ENCODE data around the gene INPP5A.
"Not testable (repeated sequence)": the region's sequence is repeated elsewhere in the genome, so short reads cannot be mapped to it uniquely, and the experiment has no call there.

The INPP5A gene

GRCh38 chr10:132583456-132583855, 45.9 kb downstream of the INPP5A start:
- FAIRE-seq: no peak

DNA sequence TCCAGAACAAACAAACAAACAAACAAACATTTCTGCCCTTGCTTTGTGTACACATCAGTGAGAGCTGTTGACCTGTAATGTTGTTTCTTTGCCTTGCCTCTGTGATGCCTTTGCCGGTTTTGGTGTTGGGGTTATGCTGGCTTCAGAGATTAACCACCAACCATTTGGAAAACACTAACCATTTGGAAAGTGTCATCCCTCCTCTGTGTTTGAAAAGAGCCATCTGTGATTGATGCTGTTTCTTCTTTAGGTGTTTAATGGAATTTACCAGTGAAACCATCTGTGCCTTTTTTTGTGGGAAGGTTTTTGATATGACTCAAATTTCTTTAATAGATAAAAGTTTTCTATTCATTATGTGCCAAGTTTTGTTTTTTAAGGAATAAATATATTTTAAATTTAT, 46.5 kb downstream of the INPP5A start:
- FAIRE-seq: no peak

DNA sequence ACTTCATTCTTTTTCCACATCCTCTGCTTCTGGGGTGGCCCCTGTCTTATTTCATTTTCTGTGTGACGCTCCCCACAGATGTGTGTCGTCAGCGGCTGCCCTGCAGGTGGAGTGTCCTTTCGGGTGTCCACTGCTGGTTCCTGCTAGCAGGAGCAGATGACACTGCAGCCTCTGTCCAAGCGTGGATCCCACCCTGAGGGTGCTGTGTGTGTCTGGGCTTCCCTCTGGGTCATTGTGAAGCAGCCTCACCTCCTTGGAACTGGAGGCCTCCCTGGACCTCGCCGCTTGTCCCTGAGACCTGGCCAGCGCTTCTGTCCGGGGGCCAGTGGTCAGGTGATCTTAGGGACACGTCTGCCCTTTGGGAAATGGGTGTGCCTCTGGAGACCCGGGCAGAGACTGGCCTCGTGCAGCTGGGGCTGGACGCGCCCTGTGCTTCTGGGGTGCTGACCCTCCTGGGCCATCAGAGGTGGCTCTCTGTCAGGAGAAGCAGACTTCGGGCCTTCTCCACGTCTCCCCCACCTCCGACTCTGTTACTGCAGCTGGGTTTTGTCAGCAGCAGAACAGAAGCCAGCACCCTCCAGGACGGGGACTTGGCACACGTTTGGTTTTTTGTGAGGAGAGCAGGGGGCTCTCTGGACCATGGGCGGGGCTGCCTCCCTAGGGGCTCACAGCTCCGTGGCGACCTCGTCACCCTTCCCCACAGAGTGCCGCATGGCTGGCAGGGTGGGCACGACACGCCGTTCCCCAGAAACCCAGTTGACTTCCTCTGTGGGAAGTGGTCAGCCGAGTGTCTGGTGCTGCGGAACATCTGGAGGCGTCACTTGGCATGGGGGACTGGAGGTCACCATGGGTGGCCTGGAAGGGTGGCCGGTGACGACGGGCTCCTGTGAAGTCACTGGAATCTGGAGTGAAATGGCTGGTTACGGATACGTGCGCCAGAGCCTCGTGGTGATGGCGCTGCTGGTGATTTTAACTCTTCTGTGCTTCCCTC, 48.4 kb downstream of the INPP5A start:
- FAIRE-seq: no peak

DNA sequence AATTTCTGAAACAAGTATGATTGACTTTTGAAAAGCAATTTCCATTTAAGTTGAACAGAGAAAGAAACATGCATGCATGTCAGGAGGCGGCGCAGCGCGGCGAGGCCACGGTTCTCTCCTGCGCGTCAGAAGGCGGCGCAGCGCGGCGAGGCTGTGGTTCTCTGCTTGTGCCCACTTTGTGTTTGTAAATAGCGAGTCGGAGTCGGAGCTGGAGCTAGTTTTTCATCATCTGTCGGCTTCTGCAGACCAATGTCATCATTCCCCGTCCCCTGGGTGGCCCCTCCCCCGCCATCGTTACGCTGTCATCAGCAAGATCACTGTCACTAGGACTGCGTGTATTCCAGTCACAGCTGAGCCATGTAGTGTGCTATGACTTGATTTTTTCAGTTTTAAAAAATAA, 49.2 kb downstream of the INPP5A start:
- no peak for FAIRE-seq

DNA sequence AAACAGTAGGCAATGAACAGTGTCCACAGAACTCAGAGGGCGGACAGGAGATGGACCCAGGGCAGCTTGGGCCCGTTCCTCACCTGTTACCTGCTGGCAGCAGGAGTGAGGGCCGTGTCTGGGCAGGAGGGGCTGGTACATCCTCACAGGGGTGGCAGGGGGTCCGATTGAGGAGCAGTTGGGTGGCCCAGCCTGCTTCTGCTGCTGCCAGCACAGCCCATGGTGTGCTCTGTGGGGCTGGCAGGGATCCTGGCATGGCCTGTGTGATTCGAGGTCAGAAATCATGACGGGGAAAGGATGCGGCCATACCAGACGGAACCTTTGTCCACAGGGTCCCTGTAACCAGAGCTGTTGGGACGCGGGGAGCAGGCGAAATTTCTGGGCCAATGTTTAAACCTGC, 49.6 kb downstream of the INPP5A start:
- FAIRE-seq: no peak

- no peak for FAIRE-seq
Measured at GRCh38 chr10:132588301-132589013, 50.9 kb downstream of the INPP5A start.

DNA sequence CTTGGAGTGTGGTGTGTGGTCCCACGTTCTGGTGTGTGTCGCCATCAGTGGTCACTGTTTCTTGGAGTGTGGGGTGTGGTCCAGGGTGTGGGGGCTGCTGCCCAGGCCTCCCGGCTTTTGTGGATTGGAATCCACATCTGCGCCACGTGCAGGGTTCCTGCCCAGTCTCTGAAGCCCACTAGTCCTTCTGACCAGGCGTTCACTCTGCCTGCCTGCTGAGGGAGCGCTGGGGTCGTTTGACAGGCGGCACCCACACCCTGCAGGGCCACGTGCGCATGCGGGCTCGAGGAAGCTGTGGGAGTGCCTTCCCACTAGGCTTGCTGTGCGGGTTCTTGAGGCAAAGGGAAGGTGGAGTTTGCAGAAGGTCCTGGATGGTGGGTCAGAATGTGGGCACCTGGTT, 51.4 kb downstream of the INPP5A start:
- FAIRE-seq: no peak

DNA sequence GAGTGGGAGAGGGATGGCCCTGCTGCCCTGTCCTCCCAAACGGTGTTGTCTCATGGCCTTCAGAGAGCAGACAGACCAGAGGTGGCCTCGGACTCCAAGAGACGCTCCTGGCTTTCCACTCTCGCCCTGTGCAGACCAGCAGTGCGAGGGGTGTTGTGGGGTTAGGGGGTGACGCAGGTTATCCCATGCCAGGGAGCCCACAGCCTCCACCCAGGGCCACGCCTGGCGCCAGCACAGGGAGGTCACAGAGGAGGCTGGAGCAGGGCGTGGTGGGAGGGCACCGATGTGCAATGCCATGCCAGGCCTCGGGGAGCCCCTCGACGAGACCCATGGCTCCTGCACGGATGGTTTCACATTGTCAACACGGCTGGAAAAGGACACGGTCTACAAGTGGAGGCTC, 52.1 kb downstream of the INPP5A start:
- no peak for FAIRE-seq

DNA sequence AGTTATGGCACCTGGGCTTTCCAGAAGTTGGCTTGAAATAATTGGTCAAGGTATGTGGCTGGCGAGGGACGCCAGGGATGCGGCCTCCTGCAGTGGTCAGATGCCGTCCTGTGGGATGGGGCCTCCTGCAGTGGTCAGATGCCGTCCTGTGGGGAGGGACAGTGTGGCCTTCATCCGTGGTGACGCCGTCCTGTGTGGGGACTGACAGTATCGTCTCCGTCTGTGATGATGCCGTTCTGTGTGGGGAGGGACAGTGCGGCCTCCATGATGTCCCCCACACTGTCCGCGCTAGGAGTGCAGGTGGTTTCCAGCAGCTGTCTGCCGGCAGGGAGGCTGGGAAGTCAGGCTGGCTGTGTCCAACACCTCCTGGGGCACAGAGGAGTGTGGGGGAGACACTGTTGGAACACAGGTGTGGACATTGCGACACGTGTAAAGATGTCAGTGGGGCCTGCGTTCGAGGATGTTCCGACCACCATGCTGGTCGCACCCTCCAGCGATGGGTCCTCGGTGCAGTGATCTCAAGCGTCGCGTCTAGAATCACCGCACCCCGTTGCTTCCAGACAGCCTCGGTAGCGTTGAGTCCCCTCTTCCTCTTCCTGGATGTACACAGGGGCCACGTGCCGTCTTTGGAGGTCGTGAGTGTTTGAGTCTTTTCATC, 52.6 kb downstream of the INPP5A start:
- FAIRE-seq: no peak

GRCh38 chr10:132590752-132591121, 53.1 kb downstream of the INPP5A start:
- FAIRE-seq: no peak

- FAIRE-seq: no peak
Measured at GRCh38 chr10:132591166-132591971, 53.8 kb downstream of the INPP5A start.

- FAIRE-seq: no peak
Measured at GRCh38 chr10:132592790-132593383, 55.3 kb downstream of the INPP5A start.

DNA sequence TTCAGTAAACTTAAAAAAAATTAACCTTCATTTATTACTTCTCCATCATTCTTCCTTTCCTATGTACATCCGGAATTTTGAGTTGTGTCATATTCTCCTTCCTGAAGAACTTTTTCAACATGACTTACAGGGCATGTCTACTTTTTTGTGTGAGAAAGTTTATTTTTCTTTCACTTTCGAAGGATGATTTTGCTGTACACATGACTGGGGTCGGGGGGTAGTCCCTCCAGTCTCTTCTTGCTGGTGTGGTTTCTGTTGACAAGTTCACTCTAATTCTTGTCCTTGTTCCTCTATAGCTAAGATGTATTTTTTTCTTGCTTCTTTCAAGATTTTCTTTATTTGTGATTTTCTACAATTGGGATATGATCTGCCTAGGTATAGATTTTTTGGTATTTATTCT, 55.8 kb downstream of the INPP5A start:
- no peak for FAIRE-seq

- no peak for FAIRE-seq
Measured at GRCh38 chr10:132593900-132594876, 56.6 kb downstream of the INPP5A start.

- no peak for FAIRE-seq
Measured at GRCh38 chr10:132595021-132595420, 57.4 kb downstream of the INPP5A start.

DNA sequence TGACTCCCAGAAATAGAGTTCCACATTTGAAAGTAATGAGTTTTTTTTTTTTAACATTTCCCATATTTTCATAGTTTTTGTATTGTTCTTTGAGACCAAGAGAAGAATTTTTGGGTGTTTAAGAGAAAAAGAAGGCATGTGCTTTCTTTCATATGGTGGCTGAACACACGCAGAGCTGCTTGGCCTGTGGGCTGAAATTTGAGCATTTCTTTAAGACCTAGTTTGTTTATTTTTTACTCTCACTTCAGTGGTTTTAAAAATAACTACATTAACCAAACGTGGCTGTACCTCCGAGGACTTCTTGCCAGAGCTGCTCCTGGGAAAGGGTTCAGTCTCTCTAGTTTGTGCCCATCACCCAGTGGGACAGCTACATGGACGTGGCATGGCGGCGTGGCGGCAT, 58.3 kb downstream of the INPP5A start:
- FAIRE-seq: no peak

- FAIRE-seq: no peak
Measured at GRCh38 chr10:132596742-132597279, 59.2 kb downstream of the INPP5A start.

DNA sequence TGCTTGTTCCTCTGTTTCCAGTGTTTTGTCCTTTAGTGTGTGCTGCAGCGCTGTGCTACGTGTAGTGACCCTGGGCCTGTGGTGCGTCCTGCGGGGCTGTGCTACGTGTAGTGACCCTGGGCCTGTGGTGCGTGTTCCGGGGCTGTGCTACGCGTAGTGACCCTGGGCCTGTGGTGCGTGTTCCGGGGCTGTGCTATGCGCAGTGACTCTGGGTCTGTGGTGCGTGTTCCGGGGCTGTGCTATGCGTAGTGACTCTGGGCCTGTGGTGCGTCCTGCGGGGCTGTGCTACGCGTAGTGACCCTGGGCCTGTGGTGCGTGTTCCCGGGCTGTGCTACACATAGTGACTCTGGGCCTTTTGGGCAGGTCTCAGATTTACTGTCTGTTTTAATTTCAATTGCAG, 60.1 kb downstream of the INPP5A start:
- FAIRE-seq: no peak

- not testable (repeated sequence) for FAIRE-seq
Measured at GRCh38 chr10:132599023-132599618, 61.5 kb downstream of the INPP5A start.

DNA sequence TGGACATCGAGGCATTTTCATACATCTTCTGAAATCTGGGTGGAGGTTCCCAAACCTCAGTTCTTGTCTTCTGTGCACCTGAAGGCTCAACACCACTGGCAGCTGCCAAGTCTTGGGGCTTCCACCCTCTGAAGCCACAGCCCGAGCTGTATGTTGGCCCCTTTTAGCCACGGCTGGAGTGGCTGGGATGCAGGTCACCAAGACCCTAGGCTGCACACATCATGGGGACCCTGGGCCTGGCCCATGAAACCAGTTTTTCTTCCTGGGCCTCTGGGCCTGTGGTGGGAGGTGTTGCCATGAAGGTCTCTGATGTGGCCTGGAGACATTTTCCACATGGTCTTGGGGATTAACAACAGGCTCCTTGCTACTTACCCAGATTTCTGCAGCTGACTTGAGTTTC, 62.1 kb downstream of the INPP5A start:
- FAIRE-seq: no peak
